HEK293 (cell line): ENCODE measurements around the gene ANAPC10.

ENCODE experiments used
- GFI1B ChIP-seq: fragments of 450-650 bp; formaldehyde crosslinking; IDR thresholded peaks from 2 replicates; pipeline ENCODE4 v1.5.1; 2016; ENCODE audit warnings: missing biosample characterization, missing genetic modification characterization
- KLF1 ChIP-seq: fragments of 450-650 bp; formaldehyde crosslinking; IDR thresholded peaks from 2 replicates; pipeline ENCODE4 v1.5.1; 2016; ENCODE audit warnings: missing biosample characterization, missing genetic modification characterization
- SALL2 ChIP-seq: fragments of 450-650 bp; formaldehyde crosslinking; IDR thresholded peaks from 2 replicates; pipeline ENCODE4 v1.5.0; 2017; ENCODE audit warnings: missing biosample characterization, mild to moderate bottlenecking, missing genetic modification characterization, borderline replicate concordance
- SCRT2 ChIP-seq: fragments of 450-650 bp; formaldehyde crosslinking; IDR thresholded peaks from 2 replicates; pipeline ENCODE4 v1.5.1; 2016; ENCODE audit warnings: missing biosample characterization, missing genetic modification characterization
- WT1 ChIP-seq: fragments of 450-650 bp; formaldehyde crosslinking; IDR thresholded peaks from 2 replicates; pipeline ENCODE4 v1.5.1; 2016; ENCODE audit warnings: missing biosample characterization, missing genetic modification characterization
- ZBTB1 ChIP-seq: fragments of 450-650 bp; formaldehyde crosslinking; IDR thresholded peaks from 2 replicates; pipeline ENCODE4 v1.5.1; 2016; ENCODE audit warnings: missing biosample characterization, missing genetic modification characterization
- ZEB2 ChIP-seq: fragments of 450-650 bp; formaldehyde crosslinking; IDR thresholded peaks from 2 replicates; pipeline ENCODE4 v1.5.1; 2016; ENCODE audit warnings: missing biosample characterization, missing genetic modification characterization
- ZFP69B ChIP-seq: fragments of 450-650 bp; formaldehyde crosslinking; IDR thresholded peaks from 2 replicates; pipeline ENCODE4 v1.5.1; 2016; ENCODE audit warnings: missing biosample characterization, missing genetic modification characterization
- ZNF132 ChIP-seq: fragments of 450-650 bp; formaldehyde crosslinking; IDR thresholded peaks from 2 replicates; pipeline ENCODE4 v1.5.1; 2017; ENCODE audit warnings: missing biosample characterization, missing genetic modification characterization, borderline replicate concordance
- ZNF140 ChIP-seq: fragments of 450-650 bp; formaldehyde crosslinking; IDR thresholded peaks from 2 replicates; pipeline ENCODE4 v1.5.1; 2016; ENCODE audit warnings: missing biosample characterization, missing genetic modification characterization
- ZNF2 ChIP-seq: fragments of 450-650 bp; formaldehyde crosslinking; IDR thresholded peaks from 2 replicates; pipeline ENCODE4 v1.5.1; 2016; ENCODE audit warnings: missing biosample characterization, missing genetic modification characterization
- ZNF266 ChIP-seq: fragments of 450-650 bp; formaldehyde crosslinking; IDR thresholded peaks from 2 replicates; pipeline ENCODE4 v1.5.1; 2016; ENCODE audit warnings: missing biosample characterization, missing genetic modification characterization, low read depth
- ZNF426 ChIP-seq: fragments of 450-650 bp; formaldehyde crosslinking; IDR thresholded peaks from 2 replicates; pipeline ENCODE4 v1.5.1; 2017; ENCODE audit warnings: missing biosample characterization, missing genetic modification characterization, mild to moderate bottlenecking, inconsistent platforms, moderate library complexity
- ZNF558 ChIP-seq: fragments of 450-650 bp; formaldehyde crosslinking; IDR thresholded peaks from 2 replicates; pipeline ENCODE4 v1.5.1; 2016; ENCODE audit warnings: missing biosample characterization, missing genetic modification characterization
- ZNF610 ChIP-seq: fragments of 450-650 bp; formaldehyde crosslinking; IDR thresholded peaks from 2 replicates; pipeline ENCODE4 v1.5.1; 2016; ENCODE audit warnings: missing biosample characterization, missing genetic modification characterization, borderline replicate concordance
- ZNF624 ChIP-seq: fragments of 450-650 bp; formaldehyde crosslinking; IDR thresholded peaks from 2 replicates; pipeline ENCODE4 v1.5.1; 2017; ENCODE audit warnings: missing biosample characterization, missing genetic modification characterization
- ZNF658 ChIP-seq: fragments of 450-650 bp; formaldehyde crosslinking; IDR thresholded peaks from 2 replicates; pipeline ENCODE4; 2016; ENCODE audit warnings: missing biosample characterization, missing genetic modification characterization
- ZNF701 ChIP-seq: fragments of 450-650 bp; formaldehyde crosslinking; IDR thresholded peaks from 2 replicates; pipeline ENCODE4 v1.5.1; 2016; ENCODE audit warnings: missing biosample characterization, missing genetic modification characterization
- ZNF776 ChIP-seq: fragments of 450-650 bp; formaldehyde crosslinking; IDR thresholded peaks from 2 replicates; pipeline ENCODE4 v1.5.0; 2017; ENCODE audit warnings: missing biosample characterization, missing genetic modification characterization, borderline replicate concordance
- TF ChIP-seq, protein P1 (sequence below): fragments of 450-650 bp; formaldehyde crosslinking; IDR thresholded peaks from 2 replicates; pipeline ENCODE4 v1.5.1; 2016; ENCODE audit warnings: missing biosample characterization, missing genetic modification characterization
- TF ChIP-seq, protein P2 (sequence below): fragments of 450-650 bp; formaldehyde crosslinking; IDR thresholded peaks from 2 replicates; pipeline ENCODE4 v1.5.1; 2016; ENCODE audit warnings: missing biosample characterization, missing genetic modification characterization
- TF ChIP-seq, protein P3 (sequence below): fragments of 450-650 bp; formaldehyde crosslinking; IDR thresholded peaks from 2 replicates; pipeline ENCODE4 v1.5.0; 2017; ENCODE audit warnings: missing biosample characterization, missing genetic modification characterization, borderline replicate concordance
- TF ChIP-seq, protein P4 (sequence below): fragments of 450-650 bp; formaldehyde crosslinking; IDR thresholded peaks from 2 replicates; pipeline ENCODE4 v1.5.1; 2016; ENCODE audit warnings: missing biosample characterization, missing genetic modification characterization
- TF ChIP-seq, protein P5 (sequence below): fragments of 450-650 bp; formaldehyde crosslinking; optimal IDR thresholded peaks from 2 replicates; pipeline ENCODE3; 2016; ENCODE audit warnings: missing biosample characterization, mild to moderate bottlenecking, missing genetic modification characterization
- TF ChIP-seq, protein P6 (sequence below): fragments of 450-650 bp; formaldehyde crosslinking; IDR thresholded peaks from 2 replicates; pipeline ENCODE4 v1.5.1; 2016; ENCODE audit warnings: missing biosample characterization, missing genetic modification characterization
- TF ChIP-seq, protein P7 (sequence below): fragments of 450-650 bp; formaldehyde crosslinking; IDR thresholded peaks from 2 replicates; pipeline ENCODE4 v1.5.1; 2016; ENCODE audit warnings: missing biosample characterization, missing genetic modification characterization
- TF ChIP-seq, protein P8 (sequence below): fragments of 450-650 bp; formaldehyde crosslinking; IDR thresholded peaks from 2 replicates; pipeline ENCODE4 v1.5.1; 2016; ENCODE audit warnings: missing biosample characterization, missing genetic modification characterization

ANAPC10 gene

DNA sequence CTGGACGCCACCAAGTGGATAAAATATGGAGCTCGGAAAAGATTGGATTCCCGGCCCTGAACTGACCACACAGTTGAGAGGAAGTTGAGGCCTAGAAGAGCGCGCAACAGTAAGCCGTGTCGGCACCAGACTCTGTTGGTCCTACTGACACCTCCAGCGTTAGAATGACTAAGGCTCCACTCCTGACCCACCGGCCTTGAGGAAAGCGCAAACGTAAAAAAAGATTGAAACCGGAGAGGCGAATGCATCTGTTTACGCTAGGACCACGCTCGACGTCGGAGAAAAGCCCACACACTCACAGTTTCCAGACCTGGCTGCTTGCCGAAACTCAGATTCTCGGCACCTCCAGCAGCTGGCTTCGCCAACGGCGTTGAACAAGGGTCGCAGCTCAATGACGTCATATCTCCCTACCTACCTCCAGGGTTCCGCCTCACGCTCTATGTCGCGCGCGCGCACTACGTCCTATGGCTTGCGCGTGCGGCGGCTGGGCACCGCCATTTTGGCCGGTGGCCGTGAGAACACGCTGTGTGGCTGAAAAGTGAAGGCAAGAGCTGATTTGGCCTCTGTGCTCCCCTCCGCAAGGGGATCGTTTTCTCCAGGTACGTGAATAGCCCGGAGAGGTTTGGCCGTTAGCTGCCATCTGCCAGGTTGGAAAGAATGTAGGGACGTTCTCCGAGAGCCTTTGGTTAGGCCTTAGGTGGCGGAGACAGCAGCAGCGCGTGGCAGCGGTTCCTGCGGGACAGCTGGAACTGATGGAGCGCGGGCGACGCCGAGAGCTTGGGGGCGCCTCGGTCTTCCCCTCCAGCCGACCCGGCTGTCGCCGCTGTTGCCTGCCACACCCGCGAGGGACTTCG lies at the start of gene ANAPC10, which contains the start of gene ABCE1 (continued):
- TF ChIP-seq ZNF624 (tag by site-specific recombination) (no peak), SALL2 (tag by site-specific recombination) (no peak), ZNF2 (tag by site-specific recombination) (peak; percentile 38), ZNF426 (tag by site-specific recombination) (no peak), ZNF132 (tag by site-specific recombination) (no peak), ZNF610 (tag by site-specific recombination) (no peak), WT1 (tag by site-specific recombination) (no peak), GFI1B (tag by site-specific recombination) (no peak), ZNF558 (no peak), KLF1 (tag by site-specific recombination) (no peak), ZNF140 (tag by site-specific recombination) (no peak), SCRT2 (tag by site-specific recombination) (peak; percentile 79), ZNF776 (tag by site-specific recombination) (no peak), ZNF658 (tag by site-specific recombination) (no peak), ZNF701 (tag by site-specific recombination) (no peak), ZNF266 (no peak), ZFP69B (tag by site-specific recombination) (no peak), ZEB2 (peak; percentile 64; the same call in 1 of the 2 replicates), ZBTB1 (tag by site-specific recombination) (no peak)
- TF ChIP-seq, protein P1, sequence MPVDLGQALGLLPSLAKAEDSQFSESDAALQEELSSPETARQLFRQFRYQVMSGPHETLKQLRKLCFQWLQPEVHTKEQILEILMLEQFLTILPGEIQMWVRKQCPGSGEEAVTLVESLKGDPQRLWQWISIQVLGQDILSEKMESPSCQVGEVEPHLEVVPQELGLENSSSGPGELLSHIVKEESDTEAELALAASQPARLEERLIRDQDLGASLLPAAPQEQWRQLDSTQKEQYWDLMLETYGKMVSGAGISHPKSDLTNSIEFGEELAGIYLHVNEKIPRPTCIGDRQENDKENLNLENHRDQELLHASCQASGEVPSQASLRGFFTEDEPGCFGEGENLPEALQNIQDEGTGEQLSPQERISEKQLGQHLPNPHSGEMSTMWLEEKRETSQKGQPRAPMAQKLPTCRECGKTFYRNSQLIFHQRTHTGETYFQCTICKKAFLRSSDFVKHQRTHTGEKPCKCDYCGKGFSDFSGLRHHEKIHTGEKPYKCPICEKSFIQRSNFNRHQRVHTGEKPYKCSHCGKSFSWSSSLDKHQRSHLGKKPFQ (tag by site-specific recombination): no peak
- TF ChIP-seq, protein P2, sequence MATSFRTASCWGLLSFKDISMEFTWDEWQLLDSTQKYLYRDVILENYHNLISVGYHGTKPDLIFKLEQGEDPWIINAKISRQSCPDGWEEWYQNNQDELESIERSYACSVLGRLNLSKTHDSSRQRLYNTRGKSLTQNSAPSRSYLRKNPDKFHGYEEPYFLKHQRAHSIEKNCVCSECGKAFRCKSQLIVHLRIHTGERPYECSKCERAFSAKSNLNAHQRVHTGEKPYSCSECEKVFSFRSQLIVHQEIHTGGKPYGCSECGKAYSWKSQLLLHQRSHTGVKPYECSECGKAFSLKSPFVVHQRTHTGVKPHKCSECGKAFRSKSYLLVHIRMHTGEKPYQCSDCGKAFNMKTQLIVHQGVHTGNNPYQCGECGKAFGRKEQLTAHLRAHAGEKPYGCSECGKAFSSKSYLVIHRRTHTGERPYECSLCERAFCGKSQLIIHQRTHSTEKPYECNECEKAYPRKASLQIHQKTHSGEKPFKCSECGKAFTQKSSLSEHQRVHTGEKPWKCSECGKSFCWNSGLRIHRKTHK (tag by site-specific recombination): no peak
- TF ChIP-seq, protein P3, sequence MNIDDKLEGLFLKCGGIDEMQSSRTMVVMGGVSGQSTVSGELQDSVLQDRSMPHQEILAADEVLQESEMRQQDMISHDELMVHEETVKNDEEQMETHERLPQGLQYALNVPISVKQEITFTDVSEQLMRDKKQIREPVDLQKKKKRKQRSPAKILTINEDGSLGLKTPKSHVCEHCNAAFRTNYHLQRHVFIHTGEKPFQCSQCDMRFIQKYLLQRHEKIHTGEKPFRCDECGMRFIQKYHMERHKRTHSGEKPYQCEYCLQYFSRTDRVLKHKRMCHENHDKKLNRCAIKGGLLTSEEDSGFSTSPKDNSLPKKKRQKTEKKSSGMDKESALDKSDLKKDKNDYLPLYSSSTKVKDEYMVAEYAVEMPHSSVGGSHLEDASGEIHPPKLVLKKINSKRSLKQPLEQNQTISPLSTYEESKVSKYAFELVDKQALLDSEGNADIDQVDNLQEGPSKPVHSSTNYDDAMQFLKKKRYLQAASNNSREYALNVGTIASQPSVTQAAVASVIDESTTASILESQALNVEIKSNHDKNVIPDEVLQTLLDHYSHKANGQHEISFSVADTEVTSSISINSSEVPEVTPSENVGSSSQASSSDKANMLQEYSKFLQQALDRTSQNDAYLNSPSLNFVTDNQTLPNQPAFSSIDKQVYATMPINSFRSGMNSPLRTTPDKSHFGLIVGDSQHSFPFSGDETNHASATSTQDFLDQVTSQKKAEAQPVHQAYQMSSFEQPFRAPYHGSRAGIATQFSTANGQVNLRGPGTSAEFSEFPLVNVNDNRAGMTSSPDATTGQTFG: no peak
- TF ChIP-seq, protein P4, sequence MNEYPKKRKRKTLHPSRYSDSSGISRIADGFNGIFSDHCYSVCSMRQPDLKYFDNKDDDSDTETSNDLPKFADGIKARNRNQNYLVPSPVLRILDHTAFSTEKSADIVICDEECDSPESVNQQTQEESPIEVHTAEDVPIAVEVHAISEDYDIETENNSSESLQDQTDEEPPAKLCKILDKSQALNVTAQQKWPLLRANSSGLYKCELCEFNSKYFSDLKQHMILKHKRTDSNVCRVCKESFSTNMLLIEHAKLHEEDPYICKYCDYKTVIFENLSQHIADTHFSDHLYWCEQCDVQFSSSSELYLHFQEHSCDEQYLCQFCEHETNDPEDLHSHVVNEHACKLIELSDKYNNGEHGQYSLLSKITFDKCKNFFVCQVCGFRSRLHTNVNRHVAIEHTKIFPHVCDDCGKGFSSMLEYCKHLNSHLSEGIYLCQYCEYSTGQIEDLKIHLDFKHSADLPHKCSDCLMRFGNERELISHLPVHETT (tag by site-specific recombination): peak; percentile 66; the same call in 1 of the 2 replicates
- TF ChIP-seq, protein P5, sequence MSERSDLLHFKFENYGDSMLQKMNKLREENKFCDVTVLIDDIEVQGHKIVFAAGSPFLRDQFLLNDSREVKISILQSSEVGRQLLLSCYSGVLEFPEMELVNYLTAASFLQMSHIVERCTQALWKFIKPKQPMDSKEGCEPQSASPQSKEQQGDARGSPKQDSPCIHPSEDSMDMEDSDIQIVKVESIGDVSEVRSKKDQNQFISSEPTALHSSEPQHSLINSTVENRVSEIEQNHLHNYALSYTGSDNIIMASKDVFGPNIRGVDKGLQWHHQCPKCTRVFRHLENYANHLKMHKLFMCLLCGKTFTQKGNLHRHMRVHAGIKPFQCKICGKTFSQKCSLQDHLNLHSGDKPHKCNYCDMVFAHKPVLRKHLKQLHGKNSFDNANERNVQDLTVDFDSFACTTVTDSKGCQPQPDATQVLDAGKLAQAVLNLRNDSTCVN: peak; percentile 88
- TF ChIP-seq, protein P6, sequence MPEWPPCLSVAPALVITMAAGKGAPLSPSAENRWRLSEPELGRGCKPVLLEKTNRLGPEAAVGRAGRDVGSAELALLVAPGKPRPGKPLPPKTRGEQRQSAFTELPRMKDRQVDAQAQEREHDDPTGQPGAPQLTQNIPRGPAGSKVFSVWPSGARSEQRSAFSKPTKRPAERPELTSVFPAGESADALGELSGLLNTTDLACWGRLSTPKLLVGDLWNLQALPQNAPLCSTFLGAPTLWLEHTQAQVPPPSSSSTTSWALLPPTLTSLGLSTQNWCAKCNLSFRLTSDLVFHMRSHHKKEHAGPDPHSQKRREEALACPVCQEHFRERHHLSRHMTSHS (tag by site-specific recombination): no peak
- TF ChIP-seq, protein P7, sequence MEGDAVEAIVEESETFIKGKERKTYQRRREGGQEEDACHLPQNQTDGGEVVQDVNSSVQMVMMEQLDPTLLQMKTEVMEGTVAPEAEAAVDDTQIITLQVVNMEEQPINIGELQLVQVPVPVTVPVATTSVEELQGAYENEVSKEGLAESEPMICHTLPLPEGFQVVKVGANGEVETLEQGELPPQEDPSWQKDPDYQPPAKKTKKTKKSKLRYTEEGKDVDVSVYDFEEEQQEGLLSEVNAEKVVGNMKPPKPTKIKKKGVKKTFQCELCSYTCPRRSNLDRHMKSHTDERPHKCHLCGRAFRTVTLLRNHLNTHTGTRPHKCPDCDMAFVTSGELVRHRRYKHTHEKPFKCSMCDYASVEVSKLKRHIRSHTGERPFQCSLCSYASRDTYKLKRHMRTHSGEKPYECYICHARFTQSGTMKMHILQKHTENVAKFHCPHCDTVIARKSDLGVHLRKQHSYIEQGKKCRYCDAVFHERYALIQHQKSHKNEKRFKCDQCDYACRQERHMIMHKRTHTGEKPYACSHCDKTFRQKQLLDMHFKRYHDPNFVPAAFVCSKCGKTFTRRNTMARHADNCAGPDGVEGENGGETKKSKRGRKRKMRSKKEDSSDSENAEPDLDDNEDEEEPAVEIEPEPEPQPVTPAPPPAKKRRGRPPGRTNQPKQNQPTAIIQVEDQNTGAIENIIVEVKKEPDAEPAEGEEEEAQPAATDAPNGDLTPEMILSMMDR (tag by site-specific recombination): peak; percentile 30; the same call in 1 of the 2 replicates
- TF ChIP-seq, protein P8, sequence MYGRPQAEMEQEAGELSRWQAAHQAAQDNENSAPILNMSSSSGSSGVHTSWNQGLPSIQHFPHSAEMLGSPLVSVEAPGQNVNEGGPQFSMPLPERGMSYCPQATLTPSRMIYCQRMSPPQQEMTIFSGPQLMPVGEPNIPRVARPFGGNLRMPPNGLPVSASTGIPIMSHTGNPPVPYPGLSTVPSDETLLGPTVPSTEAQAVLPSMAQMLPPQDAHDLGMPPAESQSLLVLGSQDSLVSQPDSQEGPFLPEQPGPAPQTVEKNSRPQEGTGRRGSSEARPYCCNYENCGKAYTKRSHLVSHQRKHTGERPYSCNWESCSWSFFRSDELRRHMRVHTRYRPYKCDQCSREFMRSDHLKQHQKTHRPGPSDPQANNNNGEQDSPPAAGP (tag by site-specific recombination): 0 out of 2 replicates have a peak, but pooled peaks have one; percentile 33
